Airway epithelial cell (primary cell): ENCODE results near the gene MS4A3. TPM values are rescaled to one million over a fixed set of nuclear protein-coding genes. Genes with fewer than 3 reads are reported as not detected.

ENCODE experiments used
- total RNA-seq: library from RNA; depleted of rRNA; stranded (reverse); fragments of >200 nt; gene quantifications from 2 replicates; pipeline ENCODE4 v1.2.3, GENCODE V29; 2015

MS4A3 gene, protein sequence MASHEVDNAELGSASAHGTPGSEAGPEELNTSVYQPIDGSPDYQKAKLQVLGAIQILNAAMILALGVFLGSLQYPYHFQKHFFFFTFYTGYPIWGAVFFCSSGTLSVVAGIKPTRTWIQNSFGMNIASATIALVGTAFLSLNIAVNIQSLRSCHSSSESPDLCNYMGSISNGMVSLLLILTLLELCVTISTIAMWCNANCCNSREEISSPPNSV
- total RNA-seq, result not detected in 2 replicates

DNA sequence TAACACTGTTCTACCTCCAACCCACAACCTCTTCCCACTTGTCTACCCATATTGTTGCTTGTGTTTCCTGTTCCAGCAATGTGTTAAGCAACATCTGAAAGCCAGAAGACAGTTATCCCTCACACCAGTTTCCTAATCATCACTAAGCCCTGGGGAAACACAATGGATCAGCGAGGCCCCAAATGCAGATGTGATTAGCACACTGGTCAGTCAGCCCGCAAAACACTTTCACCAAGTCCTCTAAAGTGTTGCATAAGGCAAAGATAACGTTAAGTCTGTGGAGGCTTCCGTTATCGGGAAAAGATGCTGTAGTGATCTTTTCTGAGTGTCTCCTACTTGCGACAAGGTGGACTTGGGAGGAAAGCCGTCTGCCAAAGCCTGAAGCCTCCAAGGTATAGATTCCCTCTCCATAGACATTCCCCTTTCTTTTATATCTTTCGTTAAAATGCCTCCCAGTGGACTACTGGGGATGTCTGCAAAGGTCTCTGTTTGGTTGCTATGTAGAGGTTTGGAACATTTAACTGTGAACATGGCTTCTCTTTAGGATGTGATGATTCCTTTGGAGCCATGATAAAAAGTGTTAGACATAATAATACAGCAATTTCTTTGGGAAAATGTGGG, at the start of gene MS4A3:
Gene MS4A3 (plus strand): TSS at position 317 of the 621 bp plus-strand sequence. CDS start 4,496 bp downstream, outside the sequence.

DNA sequence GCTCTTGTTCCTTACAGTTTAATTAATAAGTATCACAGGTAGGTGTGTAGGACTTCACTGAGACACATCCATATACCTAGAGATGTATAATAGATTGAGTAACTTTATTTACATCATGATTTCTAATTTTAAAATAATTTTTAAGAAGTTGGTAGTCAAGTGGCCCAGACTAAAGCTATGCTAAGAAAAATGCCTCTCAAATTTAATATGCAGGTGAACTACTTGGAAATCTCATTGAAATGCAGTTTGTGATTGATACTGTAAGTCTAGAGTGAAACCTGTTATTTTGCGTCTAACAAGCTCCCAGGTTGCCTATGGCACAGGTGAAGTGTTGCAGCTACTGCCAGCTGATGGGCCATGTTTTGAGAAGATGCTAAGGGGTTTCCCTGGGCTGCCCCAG, 39.6 kb upstream of the MS4A3 start, which contains the start of gene OOSP4B:
Gene OOSP4B (plus strand): TSS at position 301 of the 400 bp plus-strand sequence.

DNA sequence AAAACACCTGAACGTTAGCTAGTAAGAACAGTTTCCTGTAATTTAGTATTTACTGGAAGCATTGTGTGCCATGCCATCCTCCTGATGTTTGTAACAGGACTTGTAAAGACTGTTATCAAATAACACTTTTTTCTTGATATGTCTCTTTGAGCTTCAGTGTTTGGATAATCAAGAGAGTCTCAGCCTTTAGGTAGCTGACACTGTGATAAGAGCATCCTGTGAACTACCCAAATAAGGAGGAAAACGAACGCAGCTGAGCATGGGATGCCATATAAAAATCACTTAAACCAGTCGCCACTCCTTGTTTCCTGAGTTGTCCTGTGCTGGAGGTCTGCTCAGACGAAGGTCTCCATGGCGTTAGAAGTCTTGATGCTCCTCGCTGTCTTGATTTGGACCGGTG, 16.4 kb upstream of the MS4A3 start, which contains the start of gene OOSP2:
Gene OOSP2 (plus strand): TSS at position 301 of the 400 bp plus-strand sequence. CDS start 51 bp downstream, at position 352.

DNA sequence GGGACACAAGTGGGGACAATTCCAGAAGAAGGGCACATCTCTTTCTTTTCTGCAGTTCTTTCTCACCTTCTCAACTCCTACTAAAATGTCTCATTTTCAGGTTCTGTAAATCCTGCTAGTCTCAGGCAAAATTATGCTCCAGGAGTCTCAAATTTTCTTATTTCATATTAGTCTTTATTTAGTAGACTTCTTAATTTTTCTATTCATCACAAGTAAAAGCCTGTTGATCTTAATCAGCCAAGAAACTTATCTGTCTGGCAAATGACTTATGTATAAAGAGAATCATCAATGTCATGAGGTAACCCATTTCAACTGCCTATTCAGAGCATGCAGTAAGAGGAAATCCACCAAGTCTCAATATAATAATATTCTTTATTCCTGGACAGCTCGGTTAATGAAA, 31.9 kb downstream of the MS4A3 start, which contains the start of gene MS4A2:
Gene MS4A2 (plus strand): TSS at position 301 of the 400 bp plus-strand sequence. CDS start 102 bp downstream, outside the sequence.

Other genes with a start within 250 kb of the MS4A3 start
- gene MRPL16, start 245.9 kb upstream of the MS4A3 start, total RNA-seq, result 59.7 and 66.8 TPM in 2 replicates
- gene CBLIF, start 211.2 kb upstream of the MS4A3 start, total RNA-seq, result not detected in 2 replicates
- gene TCN1, start 190.2 kb upstream of the MS4A3 start, total RNA-seq, result 18.8 and 20.5 TPM in 2 replicates
- gene OOSP3, start 177.9 kb upstream of the MS4A3 start, total RNA-seq, result not detected in 2 replicates
- gene OOSP1, start 118.2 kb upstream of the MS4A3 start, total RNA-seq, result not detected in 2 replicates
- not detected in 2 replicates for gene OOSP4A, start 92.6 kb upstream of the MS4A3 start, total RNA-seq
- gene OOSP4B, start 39.5 kb upstream of the MS4A3 start, total RNA-seq, result not detected in 2 replicates
- not detected in 2 replicates for gene OOSP2, start 16.3 kb upstream of the MS4A3 start, total RNA-seq
- not detected in 2 replicates for gene MS4A2, start 32.0 kb downstream of the MS4A3 start, total RNA-seq
- not detected in 2 replicates for gene MS4A6A, start 126.4 kb downstream of the MS4A3 start, total RNA-seq
- gene MS4A4E, start 186.5 kb downstream of the MS4A3 start, total RNA-seq, result not detected in 2 replicates
- gene MS4A4A, start 224.0 kb downstream of the MS4A3 start, total RNA-seq, result not detected in 2 replicates